Erythroblast (primary cell): ENCODE data around the gene PLEK.
"Not testable (repeated sequence)": the region's sequence is repeated elsewhere in the genome, so short reads cannot be mapped to it uniquely, and the experiment has no call there.

ENCODE experiments used
- DNase-seq, 2 experiments: peaks; one replicate each; lab custom pipeline; 2025; lab: John Stamatoyannopoulos, UW
- GATA1 ChIP-seq: IDR thresholded peaks from 2 replicates; pipeline ENCODE4 v1.6.1; 2011; ENCODE audit warnings: low read depth, mild to moderate bottlenecking, control low read depth, low read length, moderate library complexity
- POLR2A ChIP-seq: IDR thresholded peaks from 2 replicates; pipeline ENCODE4 v1.6.1; 2011; ENCODE audit warnings: mild to moderate bottlenecking, low read length

The PLEK gene

DNA sequence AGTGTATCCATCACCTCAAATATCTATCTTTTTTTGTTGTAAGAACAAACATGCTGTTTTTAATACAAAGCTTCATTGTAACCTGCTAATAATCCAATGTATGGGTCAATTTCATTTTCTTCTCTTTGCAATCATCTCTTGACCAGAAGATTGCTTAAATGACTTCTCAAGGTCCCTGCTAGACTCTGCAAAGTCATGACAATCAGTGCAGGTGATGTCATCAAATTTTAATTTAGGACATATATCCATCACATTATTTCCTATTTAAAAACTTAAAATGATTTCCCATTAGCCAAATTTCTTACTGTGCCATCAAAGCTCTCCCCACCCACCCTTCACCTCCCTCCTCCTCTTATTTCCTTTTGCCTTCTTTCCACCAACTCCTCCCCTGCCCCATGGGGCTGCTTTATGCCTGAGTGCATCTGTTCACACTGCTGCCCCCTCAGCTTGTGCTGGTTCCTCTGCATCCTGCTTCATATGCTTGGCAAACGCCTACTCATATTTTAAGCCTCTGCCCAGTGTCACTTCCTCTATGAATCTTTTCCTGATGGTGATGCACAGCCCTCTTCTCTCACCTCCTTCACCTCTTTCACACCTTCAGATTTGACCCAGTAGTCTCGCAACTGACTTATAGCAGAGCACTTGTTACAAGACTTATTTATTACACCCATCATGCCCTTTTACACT, 20.3 kb downstream of the PLEK start:
- no peak for DNase-seq
- no peak for TF ChIP-seq POLR2A

DNA sequence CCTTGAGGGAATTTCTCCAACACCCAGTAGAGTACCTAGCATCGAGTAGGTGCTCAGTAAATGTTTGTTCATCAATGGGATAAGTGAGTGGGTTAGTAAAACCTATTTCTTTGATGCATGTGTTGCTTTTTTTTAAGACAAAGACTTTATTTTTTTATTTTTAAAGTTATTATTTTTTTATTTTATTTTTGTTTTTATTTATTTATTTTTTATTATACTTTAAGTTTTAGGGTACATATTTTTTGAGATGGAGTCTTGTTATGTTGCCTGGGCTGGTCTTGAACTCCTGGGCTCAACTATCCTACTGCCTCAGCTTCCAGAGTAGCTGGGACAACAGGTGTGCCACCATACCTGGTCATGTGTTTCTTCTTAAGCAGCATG, 20.8 kb downstream of the PLEK start:
- TF ChIP-seq POLR2A = no peak
- no peak for TF ChIP-seq GATA1
- no peak for DNase-seq

DNA sequence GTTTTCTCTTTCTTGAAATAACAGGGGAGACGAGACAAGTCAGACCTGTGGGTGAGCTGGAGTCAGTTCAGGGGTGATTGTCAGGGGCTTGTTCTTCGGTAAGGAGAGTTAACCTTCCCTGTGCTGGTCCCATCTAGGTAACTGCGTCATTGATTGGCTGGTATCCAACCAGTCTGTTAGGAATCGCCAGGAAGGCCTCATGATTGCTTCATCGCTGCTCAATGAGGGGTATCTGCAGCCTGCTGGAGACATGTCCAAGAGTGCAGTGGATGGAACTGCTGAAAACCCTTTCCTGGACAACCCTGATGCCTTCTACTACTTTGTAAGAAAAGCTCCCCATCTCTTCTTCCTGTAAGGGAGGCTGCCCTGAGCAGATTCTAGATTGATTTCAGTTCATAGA, 21.3 kb downstream of the PLEK start:
- DNase-seq = no peak
- TF ChIP-seq POLR2A (no peak), GATA1 (no peak)

DNA sequence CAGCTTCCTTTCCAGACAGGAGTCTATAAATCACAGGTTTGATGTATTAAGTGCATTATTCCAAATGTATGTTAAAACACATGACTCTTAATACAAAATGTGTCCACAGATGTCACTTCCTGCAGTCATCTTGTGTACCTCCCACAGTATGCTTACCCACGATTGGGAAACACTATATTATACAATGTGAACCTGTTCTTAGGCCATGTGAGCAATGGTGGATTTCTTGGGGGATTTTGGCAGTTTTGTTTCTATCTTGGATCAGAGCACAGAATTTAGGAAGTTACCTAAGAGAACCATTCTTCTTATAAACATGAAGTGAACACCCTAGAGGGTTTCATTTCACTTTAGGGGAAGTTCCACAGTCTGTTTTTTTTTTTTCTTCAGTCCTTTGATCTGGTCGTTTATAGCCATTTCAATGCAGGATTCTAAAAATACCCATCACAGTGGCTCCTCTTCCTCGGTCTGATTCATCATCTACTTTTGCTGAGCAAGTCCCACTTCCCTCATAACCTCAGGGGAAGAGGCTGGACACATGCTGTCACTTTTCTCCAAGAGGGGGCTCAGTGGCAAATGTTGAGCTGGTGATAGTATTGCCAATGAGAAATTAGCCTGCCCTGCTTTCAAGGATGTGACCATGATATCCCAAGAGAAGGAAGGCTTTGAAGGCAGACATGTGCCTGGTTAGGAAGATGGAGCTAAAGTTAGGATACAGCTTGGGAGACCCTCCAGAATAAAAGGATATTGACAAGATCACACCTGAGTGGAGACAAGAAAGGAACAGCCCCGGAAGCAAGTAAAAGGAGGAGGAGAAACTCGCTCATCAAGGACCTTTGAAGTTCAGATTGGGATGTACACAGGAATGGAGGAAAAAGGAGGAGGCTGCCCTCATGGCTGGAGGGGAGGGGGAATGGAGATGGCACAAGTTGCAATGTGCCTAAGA, 22.6 kb downstream of the PLEK start:
- no peak for DNase-seq
- no peak for TF ChIP-seq POLR2A
- TF ChIP-seq GATA1 = no peak

DNA sequence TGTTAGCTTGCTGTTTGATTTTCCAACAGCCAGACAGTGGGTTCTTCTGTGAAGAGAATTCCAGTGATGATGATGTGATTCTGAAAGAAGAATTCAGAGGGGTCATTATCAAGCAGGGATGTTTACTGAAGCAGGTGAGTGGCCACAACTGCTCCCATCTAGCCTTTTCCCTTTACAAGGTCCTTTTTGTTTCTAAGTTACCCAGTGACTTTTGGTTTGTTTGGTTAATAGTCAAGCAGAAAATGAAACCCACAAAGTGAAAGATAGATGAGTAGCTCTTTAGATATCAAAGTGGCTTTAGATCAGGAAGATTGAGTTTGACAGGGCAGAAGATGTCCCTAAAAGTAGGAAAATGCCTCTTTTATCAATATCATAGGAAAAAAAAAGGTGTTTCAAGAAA, 23.3 kb downstream of the PLEK start:
- TF ChIP-seq GATA1 (no peak), POLR2A (no peak)
- DNase-seq = no peak

DNA sequence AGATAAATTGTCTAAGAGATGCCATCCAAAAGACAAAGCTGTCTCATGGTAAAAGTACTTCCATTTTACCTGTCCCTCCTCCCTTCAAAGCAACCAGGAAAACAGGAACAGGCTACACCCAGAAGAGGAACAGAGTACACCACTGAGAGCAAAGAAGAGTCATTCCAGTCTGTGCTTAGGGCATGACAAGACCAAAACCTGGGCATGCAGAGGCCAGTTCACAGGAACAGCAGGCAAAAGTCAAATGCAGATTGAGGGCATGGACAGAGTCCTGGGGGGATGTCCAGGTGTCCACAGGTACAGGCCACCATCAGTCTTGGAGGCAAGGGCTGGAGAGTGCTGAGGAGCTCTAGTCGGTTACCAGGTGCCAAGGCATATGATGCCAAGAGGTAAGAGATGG, 23.7 kb downstream of the PLEK start:
- no peak for DNase-seq
- TF ChIP-seq GATA1 (no peak), POLR2A (no peak)

DNA sequence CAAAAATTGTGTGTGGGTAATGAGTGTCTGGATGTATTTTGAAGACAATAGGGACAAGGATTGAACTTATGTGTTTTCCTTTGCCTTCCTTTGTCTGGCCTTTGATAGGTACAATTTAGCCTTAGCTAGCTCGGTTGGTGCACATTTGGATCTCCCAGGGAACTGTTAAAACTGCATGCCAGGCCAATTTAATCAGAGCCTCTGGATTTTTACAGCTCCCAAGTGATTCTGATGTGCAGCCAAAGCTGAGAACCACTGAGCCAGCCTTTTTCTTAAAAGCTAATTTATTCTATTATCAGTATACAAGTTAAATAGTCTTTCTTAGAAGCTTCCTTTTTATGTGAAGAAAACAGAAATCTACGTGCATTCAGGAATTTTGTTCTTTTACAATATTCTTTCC, 25.0 kb downstream of the PLEK start:
- no peak for DNase-seq
- TF ChIP-seq POLR2A (no peak), GATA1 (no peak)

DNA sequence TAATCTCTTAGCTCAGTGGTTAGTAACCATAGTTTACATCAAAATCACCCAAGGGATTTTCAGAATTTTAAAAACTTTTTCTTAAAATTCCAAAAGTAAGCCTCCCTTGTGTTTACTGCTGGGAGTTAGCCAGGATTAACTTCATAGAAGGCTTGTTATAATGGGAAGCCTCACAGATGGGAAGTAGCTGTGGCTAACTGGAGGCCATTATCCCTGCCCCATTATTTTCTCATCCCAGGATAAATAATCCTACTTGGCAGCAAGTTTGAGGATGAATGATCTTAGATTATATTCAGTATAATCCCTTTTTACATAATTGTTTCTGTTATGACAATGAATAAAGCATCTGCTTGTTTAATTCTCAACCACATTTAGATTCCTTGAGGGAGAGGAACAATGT, 25.5 kb downstream of the PLEK start:
- no peak for TF ChIP-seq POLR2A
- no peak for TF ChIP-seq GATA1
- DNase-seq = no peak

DNA sequence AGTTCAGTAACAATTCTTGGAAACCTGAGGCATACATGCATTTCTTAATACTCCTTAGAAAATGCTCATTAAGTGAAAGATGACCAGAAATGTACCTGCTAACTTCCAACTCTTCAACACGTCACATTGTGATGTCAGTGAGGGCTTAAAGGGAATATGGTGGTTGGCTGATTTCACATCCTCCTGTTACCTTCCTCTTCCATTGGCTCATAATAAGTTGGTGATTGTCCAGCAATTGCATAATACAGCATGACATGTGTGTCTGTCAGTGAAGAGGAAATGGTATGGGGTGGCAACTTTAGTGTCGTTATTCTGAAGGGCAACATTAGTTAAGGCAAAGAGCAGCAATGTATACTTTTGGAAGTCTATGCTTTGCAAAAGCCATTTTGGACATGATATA, 26.0 kb downstream of the PLEK start:
- TF ChIP-seq POLR2A (no peak), GATA1 (no peak)
- peak; percentile 53 to 67 for DNase-seq

DNA sequence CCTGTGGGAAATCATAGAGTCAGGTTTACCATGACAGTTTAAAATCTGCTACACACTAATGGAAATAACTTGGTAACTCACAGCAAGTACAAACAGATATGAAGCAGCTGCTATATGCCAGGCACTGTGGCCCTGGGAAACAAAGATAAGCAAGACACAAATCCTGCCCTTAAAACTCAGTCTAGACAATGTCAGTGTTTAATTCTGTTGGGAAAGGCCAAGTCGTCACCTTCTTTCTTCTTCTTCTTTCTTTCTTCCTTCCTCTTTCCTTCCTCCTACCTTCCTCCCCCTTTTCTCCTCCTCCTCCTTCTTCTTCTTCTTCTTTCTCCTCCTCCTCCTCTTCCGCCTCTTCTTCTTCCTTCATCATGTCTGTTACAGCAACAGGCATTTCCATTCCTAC, 26.8 kb downstream of the PLEK start:
- DNase-seq = peak; percentile 81 to 90
- TF ChIP-seq GATA1 = peak; percentile 47
- no peak for TF ChIP-seq POLR2A

DNA sequence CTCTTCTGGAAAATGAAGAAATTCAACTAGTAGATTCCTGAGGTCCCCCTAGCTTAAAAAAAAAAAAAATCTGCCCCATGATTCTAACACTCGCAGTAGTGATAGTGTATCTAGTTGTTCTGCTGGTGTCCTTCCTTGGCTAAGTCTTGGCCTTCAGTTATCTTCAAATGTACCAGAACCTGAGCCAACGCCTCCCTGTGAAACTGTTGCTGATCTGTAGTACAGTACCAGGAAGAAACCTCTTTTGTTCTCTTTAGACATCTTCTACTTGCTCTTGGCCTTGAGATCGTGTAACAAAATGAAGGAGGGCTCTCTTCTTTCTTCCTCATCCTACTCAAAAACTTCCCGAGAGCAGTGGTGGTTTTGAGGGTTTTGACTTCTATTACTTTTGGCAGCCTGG, 31.0 kb downstream of the PLEK start:
- TF ChIP-seq GATA1 = no peak
- DNase-seq = peak; percentile 31 to 70

DNA sequence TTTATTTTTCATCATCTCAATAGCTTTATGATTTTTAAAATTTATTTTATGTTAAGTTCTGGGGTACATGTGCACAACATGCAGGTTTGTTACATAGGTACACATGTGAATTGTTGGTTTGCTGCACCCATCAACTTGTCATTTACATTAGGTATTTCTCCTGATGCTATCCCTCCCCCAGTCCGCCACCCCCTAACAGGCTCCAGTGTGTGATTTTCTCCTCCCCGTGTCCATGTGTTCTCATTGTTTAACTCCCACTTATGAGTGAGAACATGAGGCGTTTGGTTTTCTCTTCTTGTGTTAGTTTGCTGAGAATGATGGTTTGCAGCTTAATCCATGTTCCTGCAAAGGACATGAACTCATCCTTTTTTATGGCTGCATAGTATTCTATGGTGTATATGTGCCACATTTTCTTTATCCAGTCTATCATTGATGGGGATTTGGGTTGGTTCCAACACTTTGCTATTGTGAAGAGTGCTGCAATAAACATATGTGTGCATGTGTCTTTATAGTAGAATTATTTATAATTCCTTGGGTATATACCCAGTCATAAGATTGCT, 32.7 kb downstream of the PLEK start:
- not testable (repeated sequence) for DNase-seq

DNA sequence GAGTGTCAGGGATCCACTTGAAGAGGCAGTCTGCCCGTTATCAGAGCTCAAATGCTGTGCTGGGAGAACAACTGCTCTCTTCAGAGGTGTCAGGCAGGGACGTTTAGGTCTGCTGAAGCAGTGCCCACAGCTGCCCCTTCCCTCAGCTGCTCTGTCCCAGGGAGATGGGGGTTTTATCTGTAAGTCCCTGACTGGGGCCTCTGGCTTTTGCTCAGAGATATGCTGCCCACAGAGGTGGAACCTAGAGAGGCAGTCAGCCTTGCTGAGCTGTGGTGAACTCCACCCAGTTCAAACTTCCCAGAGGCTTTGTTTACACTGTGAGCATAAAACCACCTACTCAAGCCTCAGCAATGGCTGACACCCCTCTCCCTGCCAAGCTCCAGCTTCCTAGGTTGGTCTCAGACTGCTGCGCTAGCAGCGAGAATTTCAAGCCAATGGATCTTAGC, 38.1 kb downstream of the PLEK start:
- DNase-seq = peak; percentile 86 to 97
- TF ChIP-seq GATA1 (no peak), POLR2A (no peak)

DNA sequence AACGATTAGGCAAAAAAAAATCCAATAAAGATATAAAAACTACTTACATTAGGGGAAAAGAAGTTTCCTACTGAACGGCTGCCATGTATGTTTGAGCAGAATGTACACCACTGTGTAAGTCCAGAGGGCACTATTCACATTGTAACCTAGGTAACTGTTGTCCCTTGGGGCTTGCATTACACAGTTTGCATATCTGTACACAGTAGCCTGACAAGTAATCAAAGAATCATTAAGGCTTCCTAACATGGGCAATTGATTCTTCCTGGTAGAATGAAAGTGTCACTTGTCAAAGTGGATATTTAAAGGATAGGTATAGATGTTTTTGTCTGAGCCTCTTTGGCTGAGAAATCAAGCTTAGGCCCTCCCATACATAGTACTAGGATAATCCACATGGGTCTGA, 39.1 kb downstream of the PLEK start:
- no peak for TF ChIP-seq GATA1
- no peak for TF ChIP-seq POLR2A
- no peak for DNase-seq
